Mucosa of rectum (tissue), 2 donors: ENCODE data around the gene IL1RAPL1.

Source experiments
- H3K27ac ChIP-seq, 2 donors: one replicate each; pipeline ENCODE4 v1.7.0; 2013; ENCODE audit warnings: inconsistent platforms in 2 of 2, low read depth in 2 of 2, low read length in 2 of 2
- H3K27me3 ChIP-seq, 2 donors: one replicate each; pipeline ENCODE4 v1.7.0; 2013; ENCODE audit warnings: low read length in 2 of 2; ENCODE audit not compliant: control insufficient read depth in 2 of 2, insufficient read depth in 2 of 2
- H3K36me3 ChIP-seq, 2 donors: one replicate each; pipeline ENCODE4 v1.7.0; 2013; ENCODE audit warnings: low read length in 2 of 2; ENCODE audit not compliant: control insufficient read depth in 2 of 2, insufficient read depth in 2 of 2
- H3K4me1 ChIP-seq, 2 donors: one replicate each; pipeline ENCODE4 v1.7.0; 2013; ENCODE audit warnings: low read length in 2 of 2, mild to moderate bottlenecking in 1 of 2; ENCODE audit not compliant: control insufficient read depth in 2 of 2, insufficient read depth in 2 of 2
- H3K4me3 ChIP-seq, 2 donors: one replicate each; pipeline ENCODE4 v1.7.0; 2013; ENCODE audit warnings: low read length in 2 of 2
- H3K9ac ChIP-seq, 2 donors: one replicate each; pipeline ENCODE4 v1.7.0; 2013; ENCODE audit warnings: low read length in 2 of 2, low read depth in 1 of 2, mild to moderate bottlenecking in 1 of 2
- H3K9me3 ChIP-seq, 2 donors: one replicate each; pipeline ENCODE4 v1.7.0; 2013; ENCODE audit warnings: low read length in 2 of 2; ENCODE audit not compliant: control insufficient read depth in 2 of 2
- donor health status: healthy.
- donor health status: Normal muscosa, but diverticular disease.

Gene IL1RAPL1

DNA sequence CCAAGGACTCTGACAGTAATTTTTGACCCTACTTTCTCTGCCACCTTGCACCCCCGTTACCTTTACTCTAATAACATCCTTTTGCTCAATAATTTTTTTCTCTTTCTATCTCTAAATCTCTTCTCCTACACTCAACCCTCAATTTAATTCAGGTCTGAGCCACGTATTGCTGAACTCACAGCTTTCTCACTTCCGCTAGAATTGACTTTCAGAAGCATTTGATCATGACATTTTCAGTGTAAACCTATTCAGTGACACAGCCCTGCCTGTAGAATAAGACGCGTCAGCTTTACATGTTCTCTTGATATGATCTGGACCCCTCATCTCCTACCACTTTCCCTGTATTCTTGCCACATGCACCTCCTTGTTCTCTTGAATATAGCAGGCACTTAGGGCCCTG lies 1188.6 kb downstream of the IL1RAPL1 start:
- H3K9ac ChIP-seq = no peak overlapping the region
- no peaks in the 10 kb centered on the region for H3K36me3 ChIP-seq
- H3K4me3 ChIP-seq = no peak overlapping the region
- no peak overlapping the region for H3K27ac ChIP-seq
- H3K27me3 ChIP-seq = no peaks in the 10 kb centered on the region
- no peaks in the 10 kb centered on the region for H3K4me1 ChIP-seq
- H3K9me3 ChIP-seq = no peaks in the 10 kb centered on the region

- H3K36me3 ChIP-seq = no peaks in the 10 kb centered on the region
- no peak overlapping the region for H3K27ac ChIP-seq
- no peaks in the 10 kb centered on the region for H3K9me3 ChIP-seq
Observed at GRCh38 chrX:29787656-29788055, 1200.4 kb downstream of the IL1RAPL1 start.

DNA sequence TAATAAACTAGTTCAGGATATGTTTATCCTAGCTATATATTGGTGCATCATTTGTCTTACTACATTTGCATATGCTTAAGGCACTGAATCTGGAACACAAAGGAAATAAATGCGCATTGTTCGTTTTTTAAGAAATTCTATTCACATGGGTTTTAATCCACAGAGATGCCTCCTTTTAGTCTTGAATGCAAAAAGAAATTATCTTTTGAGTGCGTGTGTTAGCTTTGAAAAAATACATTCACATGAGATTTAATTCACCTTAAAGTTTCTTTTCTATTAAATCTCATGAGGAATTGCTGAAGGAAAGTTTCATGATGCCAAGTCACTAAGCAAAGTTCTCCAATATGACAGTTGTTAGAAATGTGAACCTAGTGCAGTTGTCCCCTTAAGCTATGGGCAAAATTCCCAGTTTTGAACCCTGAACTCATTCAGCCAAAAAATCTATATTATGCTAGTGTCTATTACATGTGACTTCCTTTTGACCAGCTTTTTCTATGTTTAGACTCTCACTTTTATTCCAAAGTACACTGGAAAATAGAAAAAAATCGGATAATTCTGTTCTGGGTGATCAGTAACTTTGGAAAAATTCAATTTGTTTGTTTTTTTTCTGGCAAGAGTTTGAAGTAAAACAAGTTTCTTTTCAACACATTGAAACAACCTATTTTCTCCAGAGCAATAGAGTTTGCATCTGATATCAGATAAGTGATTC lies 1201.9 kb downstream of the IL1RAPL1 start:
- Histone ChIP-seq H3K27me3 (no peaks in the 10 kb centered on the region), H3K4me3 (no peak overlapping the region), H3K9ac (no peak overlapping the region), H3K27ac (no peak overlapping the region), H3K9me3 (no peaks in the 10 kb centered on the region), H3K4me1 (no peaks in the 10 kb centered on the region), H3K36me3 (no peaks in the 10 kb centered on the region)

More at GRCh38 chrX:29787656-29788055, 1200.4 kb downstream of the IL1RAPL1 start:
- H3K4me1 ChIP-seq = no peaks in the 10 kb centered on the region
- no peak overlapping the region for H3K4me3 ChIP-seq
- H3K27me3 ChIP-seq = no peaks in the 10 kb centered on the region
- H3K9ac ChIP-seq = no peak overlapping the region

- H3K4me1 ChIP-seq = no peaks in the 10 kb centered on the region
- H3K9ac ChIP-seq = no peak overlapping the region
- no peak overlapping the region for H3K27ac ChIP-seq
- no peak overlapping the region for H3K4me3 ChIP-seq
- H3K27me3 ChIP-seq = no peaks in the 10 kb centered on the region
- H3K9me3 ChIP-seq = no peaks in the 10 kb centered on the region
- H3K36me3 ChIP-seq = no peaks in the 10 kb centered on the region
Observed at GRCh38 chrX:29792335-29792734, 1205.1 kb downstream of the IL1RAPL1 start.

DNA sequence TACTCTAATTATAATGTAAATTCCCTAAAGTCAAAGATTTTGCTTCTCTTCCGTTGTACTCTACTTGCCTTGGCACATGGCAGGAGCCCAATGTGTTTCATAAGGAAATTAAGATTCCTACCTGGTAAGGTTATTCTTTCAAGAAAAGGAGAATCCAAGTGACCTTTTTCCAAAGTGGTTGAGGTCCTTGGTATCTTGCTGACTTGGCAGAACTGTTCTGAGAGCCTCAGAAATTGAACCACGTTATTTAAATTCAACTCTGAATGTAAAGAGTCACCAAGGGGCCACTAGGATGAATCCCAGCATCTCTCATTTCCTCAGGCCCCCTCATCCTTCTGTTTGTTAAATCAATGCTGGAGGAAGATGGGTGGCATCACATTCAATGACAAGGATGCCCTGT lies 1209.9 kb downstream of the IL1RAPL1 start:
- no peaks in the 10 kb centered on the region for H3K9me3 ChIP-seq

GRCh38 chrX:29798469-29798868 lies 1211.2 kb downstream of the IL1RAPL1 start:
- Histone ChIP-seq H3K27ac (no peak overlapping the region), H3K9me3 (no peaks in the 10 kb centered on the region), H3K4me3 (no peak overlapping the region), H3K4me1 (no peaks in the 10 kb centered on the region), H3K27me3 (no peaks in the 10 kb centered on the region), H3K36me3 (no peaks in the 10 kb centered on the region), H3K9ac (no peak overlapping the region)

More for the DNA sequence above, 1209.9 kb downstream of the IL1RAPL1 start:
- H3K9ac ChIP-seq = no peak overlapping the region
- no peaks in the 10 kb centered on the region for H3K36me3 ChIP-seq
- H3K27me3 ChIP-seq = no peaks in the 10 kb centered on the region
- no peaks in the 10 kb centered on the region for H3K4me1 ChIP-seq
- H3K4me3 ChIP-seq = no peak overlapping the region
- H3K27ac ChIP-seq = no peak overlapping the region

GRCh38 chrX:29813174-29813573 lies 1225.9 kb downstream of the IL1RAPL1 start:
- Histone ChIP-seq H3K36me3 (no peaks in the 10 kb centered on the region), H3K9ac (no peak overlapping the region), H3K4me1 (no peaks in the 10 kb centered on the region), H3K9me3 (no peaks in the 10 kb centered on the region), H3K27me3 (no peaks in the 10 kb centered on the region), H3K4me3 (no peak overlapping the region), H3K27ac (no peak overlapping the region)

DNA sequence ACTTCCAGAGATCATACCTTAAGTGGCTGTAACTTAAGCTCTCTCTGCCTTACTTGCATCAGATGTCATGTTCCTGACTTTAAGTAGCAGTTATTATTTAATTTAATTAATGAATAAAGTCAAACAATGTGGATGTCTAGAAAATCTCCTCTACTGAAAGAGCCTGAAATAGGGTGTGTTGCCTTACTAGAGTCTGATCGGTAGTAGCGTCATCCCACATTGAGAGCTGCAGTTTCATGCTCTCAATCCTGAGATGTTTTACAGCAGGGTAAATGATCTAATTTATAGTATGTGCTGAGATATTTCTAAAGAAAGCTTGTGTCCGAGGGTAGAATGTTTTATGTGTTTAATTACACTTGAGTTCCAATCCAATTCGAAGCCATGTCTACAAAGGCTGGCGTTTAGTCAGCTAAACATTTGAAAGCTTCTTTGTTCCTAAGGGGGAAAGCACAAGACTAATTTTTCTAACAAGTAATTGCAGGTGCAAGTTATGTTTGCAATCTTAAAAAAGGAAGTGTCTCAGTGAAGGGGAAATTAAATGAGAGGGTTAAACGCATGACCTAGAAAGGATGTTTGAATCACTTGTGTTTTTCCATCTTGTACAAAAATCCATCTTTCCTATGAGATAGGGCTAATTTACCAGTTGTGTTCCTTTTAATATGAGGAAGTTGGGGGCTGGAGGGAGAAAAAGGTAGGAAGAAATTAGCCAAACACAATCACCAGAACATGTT lies 1237.1 kb downstream of the IL1RAPL1 start:
- Histone ChIP-seq H3K27ac (no peak overlapping the region), H3K27me3 (no peaks in the 10 kb centered on the region), H3K4me3 (no peak overlapping the region), H3K9ac (no peak overlapping the region), H3K4me1 (no peaks in the 10 kb centered on the region), H3K36me3 (no peaks in the 10 kb centered on the region), H3K9me3 (no peaks in the 10 kb centered on the region)

DNA sequence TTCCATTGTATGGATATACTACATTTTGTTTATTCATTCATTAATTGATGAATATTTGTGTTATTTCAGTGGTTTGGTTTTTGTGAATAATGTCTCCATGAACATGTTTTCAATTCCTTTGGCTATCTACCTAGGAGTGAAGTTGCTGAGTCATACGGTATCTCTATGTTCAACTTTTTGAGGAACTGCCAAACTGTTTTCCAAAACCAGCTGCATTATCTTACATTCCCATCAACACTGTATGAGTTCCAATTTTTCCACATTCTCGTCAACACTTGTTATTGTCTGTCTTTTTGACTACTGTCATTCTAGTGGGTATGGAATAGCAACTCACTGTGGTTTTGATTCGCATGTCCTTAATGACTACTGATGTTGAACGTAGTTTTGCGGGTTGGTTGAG lies 1239.5 kb downstream of the IL1RAPL1 start:
- H3K27ac ChIP-seq = no peak overlapping the region
- H3K27me3 ChIP-seq = no peaks in the 10 kb centered on the region
- H3K9ac ChIP-seq = no peak overlapping the region
- no peaks in the 10 kb centered on the region for H3K4me1 ChIP-seq
- H3K9me3 ChIP-seq = no peaks in the 10 kb centered on the region
- H3K4me3 ChIP-seq = no peak overlapping the region
- no peaks in the 10 kb centered on the region for H3K36me3 ChIP-seq

DNA sequence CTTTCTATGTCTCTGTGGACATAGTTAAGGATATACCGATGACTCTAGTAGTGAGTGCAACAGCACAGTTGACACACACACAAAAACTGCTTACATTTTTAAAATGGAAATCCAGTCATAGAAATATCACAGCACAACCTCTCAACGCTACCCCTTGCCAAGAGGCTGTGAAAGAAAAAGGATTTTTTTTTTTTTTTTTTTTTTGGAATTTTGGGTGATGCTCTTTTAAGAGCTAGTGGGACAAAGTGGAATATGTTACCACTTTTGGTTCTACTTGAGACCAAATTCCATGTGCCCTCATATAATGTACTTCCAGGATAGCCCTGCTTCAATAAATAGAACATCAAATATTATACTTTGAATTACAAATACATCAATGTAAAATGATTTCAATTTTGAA lies 1247.1 kb downstream of the IL1RAPL1 start:
- H3K9ac ChIP-seq = no peak overlapping the region

More for the DNA sequence above, 1247.1 kb downstream of the IL1RAPL1 start:
- H3K4me1 ChIP-seq = no peaks in the 10 kb centered on the region
- H3K36me3 ChIP-seq = no peaks in the 10 kb centered on the region
- no peaks in the 10 kb centered on the region for H3K9me3 ChIP-seq
- no peaks in the 10 kb centered on the region for H3K27me3 ChIP-seq
- no peak overlapping the region for H3K27ac ChIP-seq
- no peak overlapping the region for H3K4me3 ChIP-seq
